Testis (tissue), 3 donors: ENCODE results near the gene TMEM269. TPM values are rescaled to one million over a fixed set of nuclear protein-coding genes. Genes with fewer than 3 reads are reported as not detected.

ENCODE experiments used
- DNase-seq: peaks from one replicate; pipeline ENCODE4 v3.0.0-alpha.2; 2019
- H3K27ac ChIP-seq, 2 donors: fragments of 200-600 bp; sonication (generic); one replicate each; pipeline ENCODE4 v1.5.1; 2019
- H3K27me3 ChIP-seq: fragments of 200-600 bp; sonication (generic); one replicate; pipeline ENCODE4 v1.5.1; 2019
- H3K36me3 ChIP-seq: fragments of 200-600 bp; sonication (generic); one replicate; pipeline ENCODE4 v1.5.1; 2017; ENCODE audit warnings: low read depth; ENCODE audit errors: missing control alignments
- H3K4me1 ChIP-seq: fragments of 200-600 bp; sonication (generic); one replicate; pipeline ENCODE4 v1.5.1; 2019
- H3K4me3 ChIP-seq, 2 donors: fragments of 200-600 bp; sonication (generic); one replicate each; pipeline ENCODE4 v1.5.1; 2017 to 2019
- H3K9me3 ChIP-seq: fragments of 200-600 bp; sonication (generic); one replicate; pipeline ENCODE4 v1.5.1; 2017
- POLR2A ChIP-seq: fragments of 450-650 bp; IDR thresholded peaks from one replicate; pipeline ENCODE4 v1.6.1; 2017; ENCODE audit warnings: antibody characterized with exemption, mild to moderate bottlenecking, moderate library complexity
- WGBS, 2 donors: methylation state at CpG; one replicate each; pipeline ENCODE4 v1.1.5; 2018; 5-methylcytosine and 5-hydroxymethylcytosine counted together
- intact Hi-C: fragments of 100-400 bp; cut with DNase I; formaldehyde crosslinking; loops from one replicate; pipeline ENCODE4 v1.15.1; 2023; ENCODE audit warnings: low total_unique reads
- polyA plus RNA-seq: library from polyadenylated mRNA; stranded (reverse); fragments of 350-450 nt; fragmentation: Illumina TruSeq; extraction: RNeasy Lipid Tissue Mini Kit (QIAGEN cat#74804); gene quantifications from one replicate; pipeline ENCODE4 v1.2.3, GENCODE V29; 2014; ENCODE audit warnings: low read depth, low replicate concordance; ENCODE audit not compliant: insufficient read depth
- total RNA-seq, 2 donors: library from RNA; depleted of rRNA; stranded (reverse); fragments of >200 nt; gene quantifications; one replicate each; pipeline ENCODE4 v1.2.3, GENCODE V29; 2016
- TF ChIP-seq, protein P1 (sequence below), 3 experiments: fragments of 450-650 bp in 2 of 3; fragments of 200-600 bp in 1 of 3; sonication (generic) in 1 of 3; IDR thresholded peaks; one replicate each; pipeline ENCODE4 v1.5.1; 2016 to 2019; ENCODE audit warnings: antibody characterized with exemption in 3 of 3, mild to moderate bottlenecking in 2 of 3, moderate library complexity in 1 of 3

Gene TMEM269
- total and polyA plus RNA-seq, 3 donors from 2014 or later = 0.68 to 3.5 (median 1.6) TPM

- Histone ChIP-seq H3K36me3 (no peaks in the 10 kb centered on the region), H3K27me3 (no peaks in the 10 kb centered on the region), H3K9me3 (no peaks in the 10 kb centered on the region), H3K27ac (peak within 1 kb of the TSS; percentile 83 to 91), H3K4me1 (peaks cover 13% of the 10 kb centered on the region), H3K4me3 (peak within 1 kb of the TSS; percentile 90 to 94)
- TF ChIP-seq, protein P1, sequence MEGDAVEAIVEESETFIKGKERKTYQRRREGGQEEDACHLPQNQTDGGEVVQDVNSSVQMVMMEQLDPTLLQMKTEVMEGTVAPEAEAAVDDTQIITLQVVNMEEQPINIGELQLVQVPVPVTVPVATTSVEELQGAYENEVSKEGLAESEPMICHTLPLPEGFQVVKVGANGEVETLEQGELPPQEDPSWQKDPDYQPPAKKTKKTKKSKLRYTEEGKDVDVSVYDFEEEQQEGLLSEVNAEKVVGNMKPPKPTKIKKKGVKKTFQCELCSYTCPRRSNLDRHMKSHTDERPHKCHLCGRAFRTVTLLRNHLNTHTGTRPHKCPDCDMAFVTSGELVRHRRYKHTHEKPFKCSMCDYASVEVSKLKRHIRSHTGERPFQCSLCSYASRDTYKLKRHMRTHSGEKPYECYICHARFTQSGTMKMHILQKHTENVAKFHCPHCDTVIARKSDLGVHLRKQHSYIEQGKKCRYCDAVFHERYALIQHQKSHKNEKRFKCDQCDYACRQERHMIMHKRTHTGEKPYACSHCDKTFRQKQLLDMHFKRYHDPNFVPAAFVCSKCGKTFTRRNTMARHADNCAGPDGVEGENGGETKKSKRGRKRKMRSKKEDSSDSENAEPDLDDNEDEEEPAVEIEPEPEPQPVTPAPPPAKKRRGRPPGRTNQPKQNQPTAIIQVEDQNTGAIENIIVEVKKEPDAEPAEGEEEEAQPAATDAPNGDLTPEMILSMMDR (IDR thresholded peaks at IDR 0.05) = no peak
- TF ChIP-seq POLR2A = peak; percentile 88
- WGBS, 2 donors = 0 to 1% methylated on average over 4 to 70 of the region's 82 CpGs
- intact Hi-C loops = no loop called here
- peak; percentile 100 for DNase-seq
Observed at GRCh38 chr1:42766741-42767509, 17.9 kb upstream of the TMEM269 start, which contains the start of the genes C1orf50 and P3H1. TSS of gene C1orf50 (plus strand) at chr1:42767249. CDS start at chr1:42767312, 63 bp downstream. TSS of gene P3H1 (minus strand) at chr1:42767028. CDS start at chr1:42766971, 57 bp downstream.

DNA sequence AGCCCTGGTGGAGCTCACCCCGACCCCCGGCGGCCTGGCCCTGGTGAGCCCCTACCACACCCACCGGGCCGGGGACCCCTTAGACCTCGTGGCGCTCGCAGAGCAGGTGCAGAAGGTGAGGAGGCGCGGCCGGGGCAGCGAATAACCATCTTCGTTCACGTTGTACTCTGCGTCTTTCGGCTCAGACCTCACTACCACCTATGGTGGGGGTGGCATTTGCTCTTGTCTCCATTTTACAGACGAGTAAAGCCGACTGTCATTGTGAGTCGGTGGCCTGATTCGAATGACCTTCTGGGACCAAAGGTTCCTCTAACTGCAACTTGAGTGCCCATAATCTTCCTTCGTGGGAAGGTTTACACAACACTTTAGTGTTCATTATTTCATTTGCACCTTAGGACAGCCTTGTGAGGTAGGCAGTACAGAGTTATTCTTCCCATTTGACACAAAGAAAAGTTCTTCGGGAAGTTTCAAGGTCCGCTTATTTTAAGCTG lies 17.2 kb upstream of the TMEM269 start:
- no peaks in the 10 kb centered on the region for H3K9me3 ChIP-seq
- intact Hi-C loops = no loop called here
- WGBS, 2 donors = 1 to 2% methylated on average over 19 to 22 of the region's 23 CpGs
- no peak for DNase-seq
- peaks cover 13% of the 10 kb centered on the region for H3K4me1 ChIP-seq
- TF ChIP-seq POLR2A = no peak
- TF ChIP-seq, protein P1 (IDR thresholded peaks at IDR 0.05) = no peak
- H3K4me3 ChIP-seq = peak overlapping the region; percentile 90 to 94
- H3K27me3 ChIP-seq = no peaks in the 10 kb centered on the region
- peak overlapping the region; percentile 79 to 91 for H3K27ac ChIP-seq
- H3K36me3 ChIP-seq = no peaks in the 10 kb centered on the region

- Histone ChIP-seq H3K9me3 (no peaks in the 10 kb centered on the region), H3K36me3 (no peaks in the 10 kb centered on the region), H3K4me1 (peaks cover 13% of the 10 kb centered on the region), H3K4me3 (no peak overlapping the region), H3K27me3 (no peaks in the 10 kb centered on the region), H3K27ac (no peak overlapping the region)
- no peak for DNase-seq
- intact Hi-C loops = no loop called here
- WGBS, 2 donors = 62 to 66% methylated on average over 2 of the region's 2 CpGs
- TF ChIP-seq POLR2A = no peak
- TF ChIP-seq, protein P1 (IDR thresholded peaks at IDR 0.05) = no peak
Observed at GRCh38 chr1:42768172-42768571, 16.6 kb upstream of the TMEM269 start.

- H3K4me3 ChIP-seq = no peak overlapping the region
- H3K27ac ChIP-seq = no peak overlapping the region
- TF ChIP-seq, protein P1 (IDR thresholded peaks at IDR 0.05) = no peak
- no peak for TF ChIP-seq POLR2A
- no peaks in the 10 kb centered on the region for H3K36me3 ChIP-seq
- no peaks in the 10 kb centered on the region for H3K9me3 ChIP-seq
- H3K27me3 ChIP-seq = no peaks in the 10 kb centered on the region
- whole genome bisulfite sequencing, 2 donors = 85 to 91% methylated on average over 3 of the region's 3 CpGs
- no peak for DNase-seq
- intact Hi-C loops = no loop called here
- peaks cover 8% of the 10 kb centered on the region for H3K4me1 ChIP-seq
Observed at GRCh38 chr1:42769811-42770210, 15.0 kb upstream of the TMEM269 start.
